Skeletal muscle satellite cell (primary cell): ENCODE measurements around the gene FEV.

Experiments used
- H3K27me3 ChIP-seq: 2 replicates; pipeline ENCODE4 v1.7.0; 2013; ENCODE audit warnings: low read length; ENCODE audit not compliant: control insufficient read depth, insufficient read depth
- H3K36me3 ChIP-seq: 2 replicates; pipeline ENCODE4 v1.7.0; 2013; ENCODE audit warnings: mild to moderate bottlenecking, control low read depth, low read length; ENCODE audit not compliant: insufficient read depth
- H3K4me1 ChIP-seq: 2 replicates; pipeline ENCODE4 v1.7.0; 2013; ENCODE audit warnings: low read length; ENCODE audit not compliant: control insufficient read depth, insufficient read depth
- H3K4me2 ChIP-seq: 2 replicates; pipeline ENCODE4 v1.7.0; 2013; ENCODE audit warnings: mild to moderate bottlenecking, low read length
- H3K4me3 ChIP-seq: 2 replicates; pipeline ENCODE4 v1.7.0; 2013; ENCODE audit warnings: low read length
- H3K9ac ChIP-seq: 2 replicates; pipeline ENCODE4 v1.7.0; 2013; ENCODE audit warnings: mild to moderate bottlenecking, low read depth, low read length, moderate library complexity
- H3K9me3 ChIP-seq: replicated peaks from 2 replicates; pipeline ENCODE4 v1.7.0; 2013; ENCODE audit warnings: mild to moderate bottlenecking, control low read depth, low read length

FEV gene

DNA sequence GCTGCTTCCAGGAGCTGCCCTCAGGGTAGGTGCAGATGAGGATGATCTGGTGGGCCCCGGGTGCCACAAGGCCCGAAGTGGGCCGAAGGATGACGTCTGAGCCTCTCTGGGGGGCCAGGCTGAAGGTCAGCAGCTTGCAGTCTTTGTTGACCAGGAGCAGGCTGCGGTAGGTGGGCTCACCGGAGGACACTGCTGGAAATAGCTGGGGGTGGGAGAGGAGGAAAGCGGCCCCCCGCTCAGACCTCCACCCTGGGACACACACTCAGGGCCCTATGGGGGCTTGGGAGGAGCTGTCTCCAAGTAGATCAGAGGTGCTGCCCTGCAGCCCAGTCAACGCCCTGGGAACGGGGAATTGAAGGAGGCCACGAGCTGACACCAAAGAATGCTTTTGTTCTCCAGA is 39.1 kb upstream of the FEV start:
- no peak overlapping the region for H3K4me2 ChIP-seq
- H3K4me1 ChIP-seq: no peaks in the 10 kb centered on the region
- H3K36me3 ChIP-seq: no peaks in the 10 kb centered on the region
- H3K27me3 ChIP-seq: peaks cover 78% of the 10 kb centered on the region
- no peaks in the 10 kb centered on the region for H3K9me3 ChIP-seq
- H3K9ac ChIP-seq: no peak overlapping the region
- H3K4me3 ChIP-seq: no peak overlapping the region

DNA sequence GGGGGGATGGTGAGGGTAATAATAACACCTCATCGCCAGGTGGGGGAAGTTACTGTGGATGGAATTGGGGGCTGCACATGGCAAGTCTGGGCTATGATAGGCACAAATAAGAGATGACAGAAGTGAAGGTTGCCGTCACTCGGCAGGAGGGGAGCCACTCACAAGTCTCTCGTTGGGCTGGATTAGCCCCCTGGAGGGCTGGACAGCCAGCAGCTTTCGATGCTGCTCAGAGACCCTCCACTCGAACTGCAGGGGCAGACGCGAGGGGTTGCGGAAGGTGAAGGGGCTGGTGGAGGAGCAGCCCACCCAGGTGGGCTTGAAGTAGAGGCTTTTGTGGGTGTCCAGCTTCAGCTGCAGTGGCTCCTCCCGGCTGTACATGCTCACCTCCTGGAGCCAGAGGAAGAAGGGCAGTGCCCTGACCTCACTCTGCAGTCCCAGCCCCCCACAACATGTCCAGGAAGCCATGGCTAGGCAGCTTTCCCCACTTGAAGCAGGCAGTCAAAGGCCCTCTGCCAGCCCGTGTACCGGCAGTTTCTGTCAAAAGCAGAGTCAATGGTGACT is 38.1 kb upstream of the FEV start:
- Histone ChIP-seq H3K4me2 (no peak overlapping the region), H3K4me1 (no peaks in the 10 kb centered on the region), H3K27me3 (peaks cover 83% of the 10 kb centered on the region), H3K9me3 (no peaks in the 10 kb centered on the region), H3K36me3 (no peaks in the 10 kb centered on the region), H3K4me3 (no peak overlapping the region), H3K9ac (no peak overlapping the region)

DNA sequence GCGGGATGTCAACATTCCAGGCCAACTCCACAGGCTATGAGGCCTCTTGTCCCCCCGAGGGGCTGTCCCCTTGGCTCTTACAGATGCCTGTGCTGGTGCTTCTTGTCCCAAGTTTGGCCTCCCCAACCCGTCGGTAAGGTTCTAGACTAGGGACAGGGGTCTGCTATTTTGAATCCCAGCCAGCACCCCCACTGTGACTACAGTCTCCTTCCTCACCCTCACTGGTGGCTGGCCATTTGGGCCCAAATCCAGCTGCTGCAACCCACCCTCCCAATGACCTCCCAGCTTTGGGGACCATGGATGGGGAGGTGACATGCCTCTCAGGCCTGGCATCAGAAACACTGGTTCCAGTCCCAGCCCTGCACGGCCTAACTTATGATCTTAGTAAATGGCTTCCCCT is 37.6 kb upstream of the FEV start:
- H3K4me1 ChIP-seq: no peaks in the 10 kb centered on the region
- no peaks in the 10 kb centered on the region for H3K9me3 ChIP-seq
- H3K9ac ChIP-seq: no peak overlapping the region
- H3K4me2 ChIP-seq: no peak overlapping the region
- peaks cover 84% of the 10 kb centered on the region for H3K27me3 ChIP-seq
- no peak overlapping the region for H3K4me3 ChIP-seq
- H3K36me3 ChIP-seq: no peaks in the 10 kb centered on the region

DNA sequence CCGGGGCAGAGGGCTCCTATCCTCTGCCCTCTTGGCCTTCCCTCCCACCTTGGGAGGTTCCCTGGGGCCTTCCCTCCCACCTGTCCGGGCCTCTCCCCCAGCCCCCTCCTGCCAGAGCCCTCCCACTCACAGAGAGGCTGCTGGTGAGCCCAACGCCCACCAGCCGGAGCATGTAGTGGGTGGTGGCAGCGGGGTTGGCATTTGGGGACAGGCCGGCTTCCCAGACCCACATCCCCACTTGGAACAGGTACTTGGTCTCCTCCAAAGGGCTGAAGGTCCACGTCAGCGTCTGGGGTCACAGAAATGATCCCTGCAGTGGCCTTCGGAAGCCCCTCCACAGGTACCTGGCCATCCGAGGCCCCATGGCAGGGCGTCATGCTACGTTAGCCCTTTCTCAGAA is 37.1 kb upstream of the FEV start:
- Histone ChIP-seq H3K9ac (no peak overlapping the region), H3K4me3 (no peak overlapping the region), H3K27me3 (peaks cover 83% of the 10 kb centered on the region)

DNA sequence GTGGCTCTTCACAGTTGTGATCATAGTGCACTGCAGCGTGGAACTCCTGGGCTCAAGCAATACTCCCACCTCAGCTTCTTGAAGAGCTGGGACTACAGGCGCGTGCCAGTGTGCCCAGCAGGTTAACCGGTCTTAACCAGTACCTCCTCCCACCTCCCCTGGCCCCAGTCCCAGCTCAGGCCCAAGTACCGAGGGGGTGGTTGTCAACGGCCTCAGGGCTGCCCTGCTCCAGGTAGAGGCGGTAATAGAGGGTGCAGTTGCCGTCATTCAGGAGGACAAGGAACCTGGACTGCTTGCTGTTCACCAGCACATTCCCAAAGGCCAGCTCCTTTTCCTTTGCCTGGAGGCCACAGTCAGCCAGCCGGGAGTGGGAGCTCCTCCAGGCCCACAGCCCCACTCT is 36.6 kb upstream of the FEV start:
- Histone ChIP-seq H3K9ac (no peak overlapping the region), H3K4me2 (no peak overlapping the region), H3K4me1 (no peaks in the 10 kb centered on the region), H3K27me3 (peaks cover 82% of the 10 kb centered on the region), H3K36me3 (no peaks in the 10 kb centered on the region), H3K9me3 (no peaks in the 10 kb centered on the region), H3K4me3 (no peak overlapping the region)

More for the DNA sequence above, 37.1 kb upstream of the FEV start:
- H3K36me3 ChIP-seq: no peaks in the 10 kb centered on the region
- H3K4me1 ChIP-seq: no peaks in the 10 kb centered on the region
- H3K4me2 ChIP-seq: no peak overlapping the region
- no peaks in the 10 kb centered on the region for H3K9me3 ChIP-seq

DNA sequence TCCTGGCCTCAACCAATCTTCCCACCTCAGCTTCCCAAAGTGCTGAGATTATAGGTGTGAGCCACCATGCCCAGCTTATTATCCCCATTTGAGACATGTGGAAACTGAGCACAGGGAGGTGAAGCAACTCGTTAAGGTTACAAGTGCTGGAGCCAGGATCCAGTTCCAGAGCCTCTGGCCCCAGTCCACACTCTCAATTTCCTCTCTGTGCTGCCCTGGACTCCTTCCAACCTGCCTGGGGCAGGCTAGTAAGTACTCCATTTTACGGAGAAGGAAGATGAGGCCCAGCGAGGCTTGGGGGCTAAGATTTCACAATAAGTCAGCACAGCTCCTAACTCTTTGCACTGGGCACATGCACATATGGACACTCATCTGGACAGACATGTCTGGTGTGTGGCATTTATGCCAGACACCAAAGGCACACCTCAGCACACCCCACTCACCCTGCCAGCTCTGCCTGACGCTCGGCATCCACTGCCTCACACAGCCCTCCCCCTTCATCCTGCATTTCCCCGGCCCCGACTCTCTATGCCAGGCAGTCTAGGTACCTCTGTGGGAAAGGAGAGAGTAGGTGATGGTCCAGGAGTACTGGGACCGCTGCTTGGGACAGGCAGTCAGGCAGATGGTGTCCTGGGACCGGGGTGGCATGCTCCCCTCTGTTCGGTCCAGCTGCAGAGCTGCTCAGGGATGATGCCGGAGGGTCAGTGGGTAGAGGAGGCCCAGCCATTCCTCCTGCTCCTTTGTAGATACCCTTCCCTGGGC is 35.8 kb upstream of the FEV start:
- Histone ChIP-seq H3K27me3 (peaks cover 82% of the 10 kb centered on the region), H3K4me1 (no peaks in the 10 kb centered on the region)

DNA sequence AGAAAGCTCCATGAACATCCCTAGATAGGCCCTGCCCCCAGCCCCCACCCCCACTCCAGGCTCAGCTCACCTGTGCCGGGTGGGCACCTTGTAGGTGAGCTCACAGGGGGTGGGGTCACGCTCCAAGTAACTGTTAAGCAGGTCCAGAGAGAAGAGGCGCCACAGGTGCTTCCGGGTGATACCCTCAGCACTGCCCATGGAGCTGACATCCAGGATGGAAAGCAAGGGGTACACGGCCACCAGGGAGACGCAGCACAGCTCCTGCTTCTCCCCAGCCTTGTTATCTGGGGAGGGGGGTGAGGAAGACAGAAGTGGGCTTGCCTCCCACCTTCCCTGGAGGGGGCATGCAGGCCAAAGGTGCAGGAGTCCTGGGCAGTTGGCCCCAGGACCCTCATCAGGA is 34.5 kb upstream of the FEV start:
- Histone ChIP-seq H3K9me3 (no peaks in the 10 kb centered on the region), H3K4me2 (no peak overlapping the region), H3K27me3 (peaks cover 75% of the 10 kb centered on the region), H3K36me3 (no peaks in the 10 kb centered on the region), H3K4me3 (no peak overlapping the region), H3K9ac (no peak overlapping the region), H3K4me1 (no peaks in the 10 kb centered on the region)

More for the DNA sequence above, 35.8 kb upstream of the FEV start:
- no peaks in the 10 kb centered on the region for H3K36me3 ChIP-seq
- no peaks in the 10 kb centered on the region for H3K9me3 ChIP-seq
- no peak overlapping the region for H3K4me3 ChIP-seq
- no peak overlapping the region for H3K9ac ChIP-seq
- no peak overlapping the region for H3K4me2 ChIP-seq

DNA sequence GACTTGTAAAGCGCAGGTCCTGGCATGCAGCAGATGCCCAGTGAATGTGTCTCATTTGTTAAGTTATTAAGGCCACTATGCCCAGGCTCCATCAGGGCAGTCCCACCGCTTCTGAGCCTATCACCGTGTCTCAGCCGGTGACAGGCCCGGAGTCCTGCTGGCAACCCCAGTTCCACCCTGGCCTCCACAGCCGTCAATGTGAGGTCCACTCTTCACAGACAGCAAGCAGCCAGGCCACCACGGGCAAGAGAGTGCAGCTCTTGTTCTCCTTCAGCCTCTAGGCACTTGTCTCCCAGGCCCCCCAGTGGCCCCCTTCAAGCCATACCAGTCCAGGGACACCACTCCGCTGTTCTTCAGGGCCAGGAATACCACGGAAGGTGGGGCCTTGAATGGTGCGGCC is 33.7 kb upstream of the FEV start:
- Histone ChIP-seq H3K9me3 (no peaks in the 10 kb centered on the region), H3K4me2 (no peak overlapping the region), H3K36me3 (no peaks in the 10 kb centered on the region), H3K27me3 (peaks cover 77% of the 10 kb centered on the region), H3K4me1 (no peaks in the 10 kb centered on the region), H3K4me3 (no peak overlapping the region), H3K9ac (no peak overlapping the region)

DNA sequence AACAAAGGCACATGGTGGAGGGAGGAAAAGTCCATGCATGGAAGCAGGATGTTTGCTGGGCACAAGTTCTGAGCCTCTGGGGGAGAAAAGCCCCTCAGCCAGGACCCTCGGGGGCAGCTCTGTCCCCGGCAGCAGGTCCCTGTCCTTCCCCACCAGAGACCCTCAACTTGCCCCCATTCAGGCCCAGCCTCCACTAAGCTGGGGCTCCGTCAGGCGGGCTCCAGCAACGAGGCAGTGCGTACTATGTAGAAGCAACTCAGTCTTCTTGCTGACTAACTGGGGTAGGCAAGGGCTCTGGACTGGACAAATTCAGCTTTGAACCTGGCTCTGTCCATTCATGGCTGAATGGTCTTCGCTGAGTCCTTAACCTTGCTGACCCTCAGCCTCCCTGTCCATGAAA is 33.3 kb upstream of the FEV start:
- Histone ChIP-seq H3K27me3 (peaks cover 77% of the 10 kb centered on the region), H3K9ac (no peak overlapping the region), H3K36me3 (no peaks in the 10 kb centered on the region), H3K4me2 (no peak overlapping the region), H3K4me3 (no peak overlapping the region), H3K9me3 (no peaks in the 10 kb centered on the region), H3K4me1 (no peaks in the 10 kb centered on the region)

DNA sequence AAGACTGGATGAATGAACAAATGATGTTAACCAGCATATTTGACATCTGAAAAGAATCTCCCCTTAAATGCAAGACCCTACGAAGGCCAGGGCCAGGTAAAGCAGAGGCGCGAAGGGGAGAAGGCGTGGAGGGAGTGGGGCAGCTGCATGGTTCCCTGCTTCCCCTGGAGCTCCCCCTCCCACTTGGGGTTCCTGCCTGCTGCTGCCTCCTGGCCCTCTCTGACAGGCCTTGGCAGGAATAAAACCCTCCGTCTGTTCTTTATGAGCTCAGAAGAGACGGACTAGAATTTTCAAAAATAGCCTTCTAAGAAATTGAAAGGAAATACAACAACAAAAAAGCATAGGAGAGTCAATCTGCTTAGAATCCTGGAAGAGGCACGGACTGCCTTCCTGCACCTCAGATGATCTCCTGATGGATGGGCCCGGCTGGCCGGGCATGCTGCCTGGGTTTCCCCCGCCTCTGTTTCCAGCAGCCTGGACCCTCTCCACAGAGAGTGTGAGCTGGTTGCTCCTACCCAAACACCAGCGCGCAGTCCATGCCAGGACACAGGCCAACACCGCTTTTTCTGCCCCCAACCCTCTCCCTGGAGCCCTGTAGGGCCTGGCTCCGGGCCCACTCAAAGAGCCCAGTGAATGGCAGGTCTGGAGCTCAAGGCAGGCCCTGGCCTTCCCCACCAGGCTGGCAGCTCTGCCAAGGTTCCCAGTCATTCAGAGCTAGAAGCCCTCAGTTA is 32.4 kb upstream of the FEV start:
- H3K9me3 ChIP-seq: no peaks in the 10 kb centered on the region
- H3K4me1 ChIP-seq: no peaks in the 10 kb centered on the region
- H3K9ac ChIP-seq: no peak overlapping the region
- peaks cover 72% of the 10 kb centered on the region for H3K27me3 ChIP-seq
- no peak overlapping the region for H3K4me3 ChIP-seq
- H3K36me3 ChIP-seq: no peaks in the 10 kb centered on the region
- no peak overlapping the region for H3K4me2 ChIP-seq

DNA sequence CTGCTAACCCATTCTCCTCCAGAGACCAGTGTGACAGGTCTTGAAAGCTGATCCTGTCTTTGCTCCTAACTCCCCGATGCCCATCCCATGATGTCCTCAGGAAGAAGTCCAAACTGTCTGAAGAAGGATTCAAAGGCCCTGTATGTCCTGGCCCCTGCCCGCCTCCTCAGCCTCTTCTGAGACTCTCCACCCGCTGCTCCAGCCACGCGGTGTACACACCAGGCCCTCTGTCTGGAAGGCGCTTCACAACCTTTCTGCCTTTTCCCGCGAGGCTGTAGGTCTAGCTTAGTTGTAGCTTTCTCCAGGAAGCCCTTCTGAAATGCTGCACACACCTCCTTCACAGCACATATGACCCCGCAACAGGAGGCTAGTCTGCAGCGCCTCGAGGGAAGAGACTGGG is 31.7 kb upstream of the FEV start:
- no peak overlapping the region for H3K4me2 ChIP-seq
- H3K4me1 ChIP-seq: no peaks in the 10 kb centered on the region
- peaks cover 70% of the 10 kb centered on the region for H3K27me3 ChIP-seq
- no peak overlapping the region for H3K9ac ChIP-seq
- no peaks in the 10 kb centered on the region for H3K36me3 ChIP-seq
- no peak overlapping the region for H3K4me3 ChIP-seq
- H3K9me3 ChIP-seq: no peaks in the 10 kb centered on the region
